HAP-1 (cell line): ENCODE data around the gene SRSF5.
A peak's percentile ranks its signal among the peaks of the same experiment; 100 is the strongest.
"Not testable (repeated sequence)": the region's sequence is repeated elsewhere in the genome, so short reads cannot be mapped to it uniquely, and the experiment has no call there.

ENCODE experiments used
- DNase-seq, 2 experiments: peaks; one replicate each; pipeline ENCODE4 v3.0.0-alpha.2; 2016 to 2020; ENCODE audit warnings: low spot score in 2 of 2
- H3K27me3 ChIP-seq: fragments of 250-450 bp; sonication (Bioruptor Pico); 2 replicates; pipeline ENCODE4 v1.5.1; 2020; ENCODE audit warnings: low read depth, mild to moderate bottlenecking, moderate library complexity
- H3K36me3 ChIP-seq: fragments of 250-450 bp; sonication (Bioruptor Pico); replicated peaks from 2 replicates; pipeline ENCODE4 v1.5.1; 2020; ENCODE audit warnings: mild to moderate bottlenecking
- H3K4me1 ChIP-seq: fragments of 250-450 bp; sonication (Bioruptor Pico); 2 replicates; pipeline ENCODE4 v1.5.1; 2020; ENCODE audit warnings: mild to moderate bottlenecking
- H3K4me3 ChIP-seq: fragments of 250-450 bp; sonication (Bioruptor Pico); 2 replicates; pipeline ENCODE4 v1.5.1; 2020; ENCODE audit warnings: mild to moderate bottlenecking, moderate library complexity
- H3K9me3 ChIP-seq: fragments of 250-450 bp; sonication (Bioruptor Pico); 2 replicates; pipeline ENCODE4 v1.5.1; 2020; ENCODE audit warnings: mild to moderate bottlenecking, moderate library complexity
- in situ Hi-C: fragments of 300-500 bp; cut with MboI; formaldehyde crosslinking; loops from 3 replicates; pipeline ENCODE4 v1.14.3; 2020; ENCODE audit warnings: low sequenced_read_pairs, inconsistent platforms, mixed read lengths

The SRSF5 gene

DNA sequence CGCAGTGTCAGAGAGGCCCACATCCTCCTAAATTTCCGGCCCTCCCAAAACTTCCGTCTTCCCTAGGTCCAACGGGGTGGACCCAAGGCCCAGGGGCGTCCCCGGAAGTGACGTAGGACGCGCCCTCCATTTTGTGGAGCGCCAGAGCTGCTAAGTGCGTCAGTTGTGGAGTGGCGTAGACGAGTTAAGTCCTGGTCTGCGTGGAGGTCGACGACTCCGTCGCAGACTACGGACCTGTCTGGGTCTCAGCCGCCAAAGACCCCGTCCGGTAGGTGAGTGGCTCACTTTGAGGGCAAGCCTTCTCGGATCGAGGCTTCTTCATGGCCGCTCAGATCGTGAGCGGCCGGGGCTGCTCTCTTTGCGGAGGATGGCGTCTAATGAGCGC, at the start of gene SRSF5:
Gene SRSF5, plus strand, starts transcription at position 159 of the 385 bp plus-strand sequence. CDS start 1,015 bp downstream, outside the sequence.
- H3K4me3 ChIP-seq = peak within 1 kb of the TSS; percentile 99
- H3K4me1 ChIP-seq = peaks cover 3% of the 10 kb centered on the region
- H3K9me3 ChIP-seq = no peaks in the 10 kb centered on the region
- H3K36me3 ChIP-seq = peaks cover 48% of the 10 kb centered on the region
- no peaks in the 10 kb centered on the region for H3K27me3 ChIP-seq
- peak; percentile 88 to 94 for DNase-seq
- in situ Hi-C loops = no loop called here

DNA sequence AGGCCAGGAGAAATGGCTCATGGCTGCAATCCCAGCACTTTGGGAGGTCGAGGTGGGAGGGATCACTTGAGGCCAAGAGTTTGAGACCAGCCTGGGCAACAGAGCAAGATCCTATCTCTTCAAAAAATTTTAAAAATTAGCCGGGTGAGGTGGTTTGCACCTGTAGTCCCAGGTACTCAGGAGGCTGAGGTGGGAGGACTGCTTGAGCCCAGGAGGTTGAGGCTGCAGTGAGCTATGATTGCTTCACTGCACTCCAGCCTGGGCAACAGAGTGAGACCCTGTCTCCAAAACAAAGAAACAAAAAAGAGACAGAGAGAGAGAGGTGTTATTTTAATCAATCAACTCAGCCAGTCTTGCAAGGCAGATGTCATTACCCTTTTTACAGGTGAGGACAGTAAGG, 48.3 kb upstream of the SRSF5 start:
- H3K4me3 ChIP-seq, in situ Hi-C loops, H3K9me3 ChIP-seq, H3K4me1 ChIP-seq, DNase-seq, H3K36me3 ChIP-seq, H3K27me3 ChIP-seq: not testable (repeated sequence)

DNA sequence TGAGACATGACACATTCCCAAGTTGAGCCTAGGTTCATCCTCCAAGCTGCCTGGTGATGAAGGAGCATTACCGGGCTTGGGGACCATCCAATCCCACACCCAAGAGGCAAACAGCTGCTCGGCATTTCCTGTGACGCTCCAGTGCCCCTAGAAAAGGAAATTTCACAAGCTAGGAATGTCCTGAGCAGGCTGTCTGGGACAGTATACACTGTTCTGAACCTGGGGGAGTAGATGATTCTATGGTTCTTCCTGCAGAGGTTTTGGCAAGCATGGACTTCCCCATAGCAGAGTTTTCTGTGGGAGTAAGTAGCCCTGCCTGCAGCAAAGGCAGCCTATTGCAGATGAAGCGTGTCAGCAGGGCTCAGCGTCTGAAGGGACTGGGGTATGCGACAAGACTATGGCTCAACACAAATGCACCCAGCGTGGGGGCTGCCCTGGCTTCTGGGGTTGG, 47.4 kb upstream of the SRSF5 start:
- in situ Hi-C loops = no loop called here
- H3K4me3 ChIP-seq = no peak overlapping the region
- no peaks in the 10 kb centered on the region for H3K36me3 ChIP-seq
- no peaks in the 10 kb centered on the region for H3K27me3 ChIP-seq
- no peaks in the 10 kb centered on the region for H3K9me3 ChIP-seq
- no peak for DNase-seq
- H3K4me1 ChIP-seq = no peaks in the 10 kb centered on the region

DNA sequence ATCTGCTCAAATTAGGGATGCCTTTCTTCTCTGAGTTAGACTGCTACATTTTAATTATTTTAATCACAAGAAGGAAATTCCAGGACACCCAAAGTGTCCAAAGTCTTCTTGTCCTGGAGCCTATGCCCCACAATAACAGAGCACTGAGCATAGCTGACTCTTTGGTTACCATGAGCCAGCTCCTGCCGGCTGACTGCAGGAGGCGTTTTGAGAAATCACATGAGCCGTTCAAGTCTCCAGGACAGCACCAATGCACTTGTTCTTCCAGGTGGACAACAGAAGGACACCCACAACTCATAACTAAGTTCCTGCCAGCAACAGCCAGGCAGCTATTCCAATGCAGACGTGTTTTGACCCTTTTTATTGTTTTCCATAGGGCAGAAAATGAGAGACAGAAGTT, 46.0 kb upstream of the SRSF5 start:
- no peak for DNase-seq
- Histone ChIP-seq H3K9me3 (no peaks in the 10 kb centered on the region), H3K36me3 (no peaks in the 10 kb centered on the region), H3K4me1 (no peaks in the 10 kb centered on the region), H3K4me3 (no peak overlapping the region), H3K27me3 (no peaks in the 10 kb centered on the region)
- in situ Hi-C loops = no loop called here

DNA sequence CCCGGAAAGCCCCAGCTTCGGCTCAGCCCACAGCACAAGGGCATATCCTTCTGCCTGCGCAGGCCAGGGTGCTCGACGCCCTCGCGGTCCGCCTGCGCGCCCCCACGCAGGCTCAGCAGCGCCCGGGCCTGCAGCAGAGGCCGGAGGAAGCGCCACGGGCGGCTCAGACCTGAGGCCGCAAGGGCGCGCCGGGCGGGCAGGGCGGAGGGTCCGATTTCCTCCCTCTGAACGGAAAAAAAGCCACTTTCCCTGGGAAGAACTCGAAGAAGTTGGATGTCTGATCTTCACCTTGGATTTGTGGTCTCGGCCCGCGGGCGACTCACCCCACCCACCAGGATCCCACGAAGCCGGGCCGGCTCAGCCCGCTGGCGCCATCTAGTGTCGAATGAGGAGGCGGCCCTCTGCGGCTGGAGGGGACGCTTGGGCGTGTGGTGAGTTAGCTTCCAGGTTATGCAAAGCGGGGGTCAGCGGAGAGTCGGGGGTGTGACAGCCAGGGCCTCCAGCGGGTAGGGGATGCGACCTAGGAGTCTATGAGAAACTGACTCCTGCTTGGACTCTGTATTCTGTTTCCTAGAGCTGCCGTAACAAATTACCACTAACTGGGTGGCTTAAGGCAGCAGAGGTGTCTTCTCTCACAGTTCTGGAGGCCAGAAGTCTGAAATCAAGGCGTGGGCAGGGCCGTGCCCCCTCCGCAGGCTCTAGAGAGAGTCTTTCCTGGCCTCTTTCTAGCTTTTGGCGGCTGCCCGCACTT, 40.0 kb upstream of the SRSF5 start:
- in situ Hi-C loops = loop anchor here (5.0 kb wide), 1 partner anchor 145 kb away; no protein-coding TSS in a partner anchor
- H3K9me3 ChIP-seq = no peaks in the 10 kb centered on the region
- no peaks in the 10 kb centered on the region for H3K27me3 ChIP-seq
- no peaks in the 10 kb centered on the region for H3K36me3 ChIP-seq
- peak; percentile 47 to 89 for DNase-seq
- no peak overlapping the region for H3K4me3 ChIP-seq
- peaks cover 5% of the 10 kb centered on the region; the same call in 1 of the 2 replicates for H3K4me1 ChIP-seq

DNA sequence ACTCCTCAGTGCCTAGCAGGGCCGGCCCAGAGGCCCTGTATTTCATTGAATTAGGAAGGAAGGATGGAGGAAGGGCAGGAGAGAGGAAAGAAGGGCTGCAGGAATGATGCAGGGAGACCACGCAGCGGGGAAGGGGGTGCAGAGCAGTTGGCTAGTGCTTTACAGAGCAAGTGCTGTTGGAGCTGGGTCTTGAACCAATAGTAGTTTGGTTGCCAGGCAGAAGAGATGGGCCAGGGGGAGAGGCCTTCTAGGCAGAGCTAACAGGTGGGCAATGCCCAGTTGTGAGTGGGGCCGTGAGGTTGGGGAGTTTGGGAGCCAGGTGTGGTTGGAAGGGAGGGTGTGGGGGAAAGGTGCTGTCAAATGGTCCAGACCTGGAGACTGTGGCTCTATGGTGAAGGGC, 39.1 kb upstream of the SRSF5 start:
- Histone ChIP-seq H3K27me3 (no peaks in the 10 kb centered on the region), H3K4me3 (no peak overlapping the region), H3K9me3 (no peaks in the 10 kb centered on the region), H3K36me3 (no peaks in the 10 kb centered on the region), H3K4me1 (peaks cover 5% of the 10 kb centered on the region; the same call in 1 of the 2 replicates)
- no peak for DNase-seq
- in situ Hi-C loops = loop anchor here (5.0 kb wide), 1 partner anchor 146 kb away; no protein-coding TSS in a partner anchor

DNA sequence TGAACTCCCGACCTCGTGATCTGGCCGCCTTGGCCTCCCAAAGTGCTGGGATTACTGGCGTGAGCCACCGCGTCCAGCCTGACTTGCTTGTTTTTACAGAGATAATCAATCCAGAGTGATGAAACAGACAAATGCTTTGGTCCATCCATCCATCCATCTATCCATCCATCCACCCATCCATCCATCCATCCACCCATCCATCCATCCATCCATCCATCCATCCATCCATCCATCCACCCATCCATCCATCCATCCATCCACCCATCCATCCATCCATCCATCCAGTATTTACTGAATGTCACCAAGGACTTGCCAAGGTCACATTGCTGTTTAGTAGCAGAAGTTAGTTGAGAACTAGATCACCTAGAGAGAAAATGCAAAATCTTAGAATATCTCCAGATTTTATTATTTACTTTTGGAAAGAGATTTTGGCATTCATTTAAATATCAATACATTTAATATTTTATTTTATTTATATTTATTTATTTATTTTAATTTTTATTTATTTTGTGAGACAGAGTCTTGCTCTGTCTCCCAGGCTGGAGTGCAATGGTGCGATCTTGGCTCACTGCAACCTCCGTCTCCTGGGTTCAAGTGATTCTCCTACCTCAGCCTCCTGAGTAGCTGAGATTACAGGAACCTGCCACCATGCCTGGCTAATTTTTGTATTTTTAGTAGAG, 34.9 kb upstream of the SRSF5 start:
- H3K36me3 ChIP-seq, H3K27me3 ChIP-seq, H3K4me3 ChIP-seq, DNase-seq, in situ Hi-C loops, H3K9me3 ChIP-seq, H3K4me1 ChIP-seq: not testable (repeated sequence)

DNA sequence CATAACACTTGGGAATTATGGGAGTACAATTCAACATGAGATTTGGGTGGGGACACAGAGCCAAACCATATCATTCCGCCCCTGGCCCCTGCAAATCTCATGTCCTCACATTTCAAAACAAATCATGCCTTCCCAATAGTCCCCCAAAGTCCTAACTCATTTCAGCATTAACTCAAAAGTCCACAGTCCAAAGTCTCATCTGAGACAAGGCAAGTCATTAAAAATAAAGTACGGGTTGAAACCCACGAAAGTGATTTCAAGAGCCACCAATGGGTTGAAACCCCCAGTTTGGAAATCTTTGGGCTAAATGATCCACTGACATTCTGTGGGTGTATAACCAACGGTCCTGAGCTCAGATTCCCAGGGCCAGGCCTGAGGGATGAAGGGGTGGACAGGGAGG, 30.5 kb upstream of the SRSF5 start:
- H3K4me3 ChIP-seq, H3K27me3 ChIP-seq, H3K4me1 ChIP-seq, DNase-seq, in situ Hi-C loops, H3K9me3 ChIP-seq, H3K36me3 ChIP-seq: not testable (repeated sequence)

DNA sequence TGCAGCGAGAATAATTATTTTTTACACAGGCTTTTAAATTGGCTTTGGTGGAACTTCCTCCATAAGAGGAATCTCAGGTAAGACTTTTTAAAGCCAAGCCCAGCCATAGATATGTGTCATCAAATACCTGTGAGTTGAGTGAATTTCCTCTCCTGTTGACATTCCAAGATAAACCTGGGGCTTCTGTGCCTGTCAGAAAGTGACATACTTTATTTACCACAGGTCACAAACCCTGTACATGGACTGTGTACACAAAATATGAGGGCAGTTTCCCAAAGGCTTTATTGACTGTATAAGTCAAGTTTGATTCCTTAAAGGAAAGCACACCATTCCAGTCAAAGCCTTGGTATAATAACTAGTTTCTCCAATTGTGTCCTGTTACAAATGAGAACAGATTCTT, 25.9 kb upstream of the SRSF5 start:
- peaks cover 2% of the 10 kb centered on the region; the same call in 1 of the 2 replicates for H3K4me1 ChIP-seq
- no peaks in the 10 kb centered on the region for H3K36me3 ChIP-seq
- H3K27me3 ChIP-seq = no peaks in the 10 kb centered on the region
- H3K4me3 ChIP-seq = no peak overlapping the region
- DNase-seq = no peak
- in situ Hi-C loops = no loop called here
- peaks cover 15% of the 10 kb centered on the region for H3K9me3 ChIP-seq

DNA sequence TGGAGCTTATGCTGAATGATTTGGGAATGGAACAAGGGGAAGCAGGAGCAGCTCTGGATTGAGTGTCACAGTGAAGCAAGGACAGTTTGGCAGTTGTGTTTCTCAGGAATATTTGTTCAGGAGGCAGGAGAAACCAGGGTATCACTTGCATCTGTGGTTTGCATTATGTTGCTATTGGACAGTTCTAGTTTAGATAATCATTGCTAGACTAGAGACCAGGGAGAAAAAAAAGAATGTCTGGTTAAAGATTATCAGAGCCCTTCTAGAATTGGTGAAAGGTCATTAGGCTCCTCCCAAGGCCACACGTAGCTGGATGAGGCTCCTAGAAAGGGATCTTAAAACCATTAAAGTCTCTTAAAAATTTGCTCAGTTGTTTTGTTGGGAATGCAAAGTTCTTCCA, 17.0 kb upstream of the SRSF5 start:
- Histone ChIP-seq H3K36me3 (no peaks in the 10 kb centered on the region), H3K4me3 (no peak overlapping the region), H3K9me3 (peaks cover 2% of the 10 kb centered on the region; the same call in 1 of the 2 replicates), H3K27me3 (no peaks in the 10 kb centered on the region), H3K4me1 (peaks cover 4% of the 10 kb centered on the region; the same call in 1 of the 2 replicates)
- no peak for DNase-seq
- in situ Hi-C loops = no loop called here

DNA sequence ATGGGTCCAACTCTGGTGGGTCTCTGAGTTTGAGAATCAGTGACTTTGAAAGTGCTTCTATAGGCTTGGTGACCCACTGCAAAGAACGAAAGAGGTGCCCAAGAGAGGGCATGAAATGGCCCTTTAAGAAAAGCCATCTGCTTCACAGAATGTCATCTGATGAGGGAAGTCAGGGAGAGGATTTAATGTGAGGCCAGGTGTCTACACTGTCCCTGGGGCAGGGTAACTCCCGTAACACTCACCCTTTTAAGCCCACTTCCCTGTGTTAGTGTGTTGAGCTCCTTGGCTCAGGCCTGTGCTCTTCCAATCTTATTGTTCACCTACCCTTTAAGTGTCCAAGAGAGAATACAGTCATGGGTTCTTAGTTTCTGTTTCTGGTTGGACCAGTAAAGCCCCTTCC, 16.4 kb upstream of the SRSF5 start:
- Histone ChIP-seq H3K36me3 (no peaks in the 10 kb centered on the region), H3K4me1 (peaks cover 4% of the 10 kb centered on the region; the same call in 1 of the 2 replicates), H3K27me3 (no peaks in the 10 kb centered on the region), H3K9me3 (no peaks in the 10 kb centered on the region), H3K4me3 (no peak overlapping the region)
- in situ Hi-C loops = no loop called here
- DNase-seq = no peak

DNA sequence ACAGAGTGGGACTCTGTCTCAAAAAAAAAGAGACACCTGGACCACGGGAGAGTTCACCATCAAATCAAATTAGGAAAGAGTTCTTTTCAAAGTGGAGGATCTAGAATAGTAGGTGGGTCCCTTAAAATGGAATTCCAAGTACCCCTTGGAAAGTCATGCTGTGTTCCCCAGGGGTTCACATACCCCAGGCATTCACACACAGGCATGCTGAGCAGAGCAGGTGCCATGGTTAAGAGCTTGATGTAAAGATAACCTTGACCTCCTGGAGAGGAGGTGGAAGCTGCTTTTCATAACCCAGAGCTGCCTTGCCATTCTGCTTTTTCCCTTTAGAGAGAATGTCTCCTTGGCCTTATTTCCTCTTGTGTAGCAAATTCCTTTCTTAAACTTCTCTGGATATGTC, 14.2 kb upstream of the SRSF5 start:
- in situ Hi-C loops = no loop called here
- Histone ChIP-seq H3K27me3 (no peaks in the 10 kb centered on the region), H3K36me3 (no peaks in the 10 kb centered on the region), H3K4me3 (no peak overlapping the region), H3K4me1 (no peaks in the 10 kb centered on the region), H3K9me3 (no peaks in the 10 kb centered on the region)
- no peak for DNase-seq

DNA sequence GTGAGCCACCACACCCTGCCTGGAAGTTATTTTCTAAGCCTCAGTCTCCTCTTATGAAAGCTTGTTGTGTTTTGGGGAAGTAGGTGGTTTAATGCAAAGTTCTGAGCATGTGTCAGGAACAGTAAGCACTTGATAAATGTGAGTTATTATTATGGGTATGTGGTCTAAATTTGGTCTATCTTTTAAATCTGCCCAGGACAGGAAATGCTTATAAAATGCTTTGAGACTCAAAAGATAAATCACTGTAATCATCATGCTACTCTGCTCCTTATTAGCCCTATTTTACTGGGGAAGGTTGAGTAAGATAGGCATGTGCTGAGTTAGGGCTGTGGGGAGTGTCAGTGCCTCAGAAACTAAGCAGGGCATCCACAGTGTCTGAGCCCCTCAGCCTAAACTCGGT, 13.1 kb upstream of the SRSF5 start:
- H3K4me1 ChIP-seq = no peaks in the 10 kb centered on the region
- DNase-seq = no peak

DNA sequence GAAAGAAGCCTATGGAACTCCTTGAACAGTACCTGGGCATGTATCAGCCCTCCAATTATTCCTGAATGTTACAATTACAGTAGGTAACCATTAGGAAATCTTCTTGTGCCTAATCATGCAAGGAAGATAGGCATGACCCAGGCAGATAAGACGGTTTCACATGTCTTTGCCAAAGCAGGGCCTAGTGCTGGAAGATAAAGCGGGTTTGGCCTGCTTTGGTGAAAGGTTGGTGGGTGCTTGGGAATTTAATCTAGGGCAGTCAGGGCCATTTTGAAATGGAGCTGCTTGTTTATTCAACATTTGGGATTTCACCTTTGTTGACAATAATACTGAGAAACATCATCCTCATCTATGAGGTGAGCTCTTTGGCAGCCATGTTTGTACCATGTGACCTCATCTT, 12.5 kb upstream of the SRSF5 start:
- Histone ChIP-seq H3K4me1 (no peaks in the 10 kb centered on the region), H3K27me3 (no peaks in the 10 kb centered on the region), H3K4me3 (no peak overlapping the region), H3K36me3 (no peaks in the 10 kb centered on the region), H3K9me3 (no peaks in the 10 kb centered on the region)
- DNase-seq = no peak
- in situ Hi-C loops = no loop called here

More for the DNA sequence above, 13.1 kb upstream of the SRSF5 start:
- Histone ChIP-seq H3K27me3 (no peaks in the 10 kb centered on the region), H3K9me3 (no peaks in the 10 kb centered on the region), H3K4me3 (no peak overlapping the region), H3K36me3 (no peaks in the 10 kb centered on the region)
- in situ Hi-C loops = no loop called here
